Occipital lobe (tissue), 2 donors: ENCODE results near the gene ZC3HAV1L. TPM values are rescaled to one million over a fixed set of nuclear protein-coding genes. Genes with fewer than 3 reads are reported as not detected.
"Not testable (repeated sequence)": the region's sequence is repeated elsewhere in the genome, so short reads cannot be mapped to it uniquely, and the experiment has no call there.

Source experiments
- DNase-seq: peaks from one replicate; lab custom pipeline; 2025; lab: John Stamatoyannopoulos, UW
- total RNA-seq: library from RNA; depleted of rRNA; stranded (reverse); fragments of >200 nt; gene quantifications from one replicate; pipeline ENCODE4 v1.2.3, GENCODE V29; 2014

Gene ZC3HAV1L
- total RNA-seq, 1 donor from 2014 or later = 10.8 TPM

DNA sequence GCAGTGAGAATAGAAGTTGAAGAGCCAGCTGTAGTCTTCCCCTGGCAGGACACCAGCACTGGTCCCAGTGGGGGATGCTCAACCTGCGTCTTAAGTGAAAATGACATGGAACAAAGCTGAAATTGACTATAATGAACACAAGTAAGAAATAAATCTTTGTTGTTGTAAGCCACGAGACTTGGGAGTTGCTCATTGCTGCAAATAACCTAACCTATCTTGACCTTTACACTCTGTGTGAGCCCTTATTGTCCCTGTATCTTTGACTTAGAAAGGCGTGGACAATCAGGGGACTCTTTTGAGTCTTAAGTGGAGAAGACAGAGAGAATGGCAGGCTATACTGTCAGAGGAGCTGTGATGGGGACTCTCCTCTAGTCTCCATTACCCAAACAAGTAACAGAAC lies 16.9 kb downstream of the ZC3HAV1L start:
- DNase-seq = no peak

DNA sequence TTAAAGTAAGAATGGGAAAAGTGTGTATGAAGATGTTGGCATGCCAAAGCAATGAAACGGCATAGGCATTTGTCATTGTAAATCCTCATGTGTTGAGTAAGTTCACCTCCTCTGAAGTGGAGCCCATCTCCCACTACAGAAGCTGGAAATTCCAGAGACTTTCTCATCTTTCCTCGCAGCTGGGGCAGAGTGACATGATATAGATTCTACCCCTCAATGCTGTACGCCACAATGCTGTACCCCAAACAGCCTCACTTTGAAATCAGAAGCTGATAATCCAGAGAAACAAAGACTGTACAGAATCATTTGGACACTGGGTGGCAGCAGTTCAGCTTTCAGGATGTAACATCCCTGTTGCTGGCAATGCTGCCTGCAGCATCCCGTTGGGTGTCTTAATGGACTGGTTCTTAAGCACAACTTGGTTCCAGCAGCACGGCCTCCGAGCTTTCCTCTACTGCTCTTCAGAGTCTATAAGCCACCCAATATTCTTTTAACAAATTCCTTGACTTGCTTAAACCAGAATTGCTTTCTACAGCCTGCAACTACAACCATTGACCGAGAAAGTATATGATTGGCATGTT lies 18.8 kb downstream of the ZC3HAV1L start:
- DNase-seq = peak; percentile 42

DNA sequence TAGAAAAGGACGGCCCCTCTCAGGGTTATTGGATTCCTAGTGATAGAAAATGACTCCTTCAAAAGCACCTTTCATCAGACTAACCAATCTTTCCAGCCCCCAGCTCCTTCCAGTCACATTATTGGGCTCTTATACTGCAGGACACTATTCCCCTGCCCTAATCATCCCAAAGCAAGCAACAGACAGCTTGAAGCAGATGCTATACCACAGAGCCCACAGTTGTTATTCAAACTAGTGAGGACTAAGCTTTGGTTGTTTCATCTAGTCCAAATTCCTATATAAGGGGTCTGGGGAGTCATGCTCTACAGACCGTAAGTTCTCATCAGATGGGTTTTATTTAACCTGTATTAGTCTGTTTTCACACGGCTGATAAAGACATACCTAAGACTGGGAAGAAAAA lies 24.5 kb downstream of the ZC3HAV1L start:
- no peak for DNase-seq

DNA sequence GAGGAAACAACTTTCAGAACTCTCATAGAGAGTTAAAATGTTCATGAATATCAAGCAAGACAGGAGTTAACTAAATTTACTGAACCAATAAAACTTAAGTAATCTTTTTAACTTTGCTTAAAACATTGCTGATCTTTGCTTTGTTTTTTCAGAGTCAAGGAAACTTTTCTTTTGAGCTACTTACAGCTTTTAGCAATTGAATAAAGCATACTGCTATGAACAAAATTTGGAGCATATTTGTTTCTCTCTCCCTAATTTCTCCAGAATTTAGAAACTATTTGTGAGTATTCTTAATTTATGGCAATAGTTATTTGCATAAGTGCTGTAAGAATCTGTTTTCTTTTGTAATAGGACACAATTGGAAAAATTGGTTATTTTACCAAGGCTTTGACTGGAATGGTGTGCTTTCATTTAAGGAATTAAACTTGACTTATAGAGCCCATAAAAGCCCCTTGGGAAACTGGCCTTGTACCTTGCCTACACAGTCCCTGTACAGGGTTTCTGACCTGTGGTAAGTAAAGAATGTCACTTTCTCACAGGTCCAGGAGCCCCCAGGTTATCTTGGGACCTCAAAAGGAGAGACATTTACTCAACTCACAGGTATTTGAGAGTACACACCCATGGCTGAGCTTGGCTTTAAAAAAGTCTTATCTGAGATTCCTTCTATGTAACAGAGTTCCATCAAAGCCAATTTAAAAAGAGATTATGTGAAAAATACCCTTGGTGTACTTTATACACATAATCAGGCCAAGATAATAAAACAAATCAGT lies 31.3 kb downstream of the ZC3HAV1L start:
- DNase-seq = no peak

DNA sequence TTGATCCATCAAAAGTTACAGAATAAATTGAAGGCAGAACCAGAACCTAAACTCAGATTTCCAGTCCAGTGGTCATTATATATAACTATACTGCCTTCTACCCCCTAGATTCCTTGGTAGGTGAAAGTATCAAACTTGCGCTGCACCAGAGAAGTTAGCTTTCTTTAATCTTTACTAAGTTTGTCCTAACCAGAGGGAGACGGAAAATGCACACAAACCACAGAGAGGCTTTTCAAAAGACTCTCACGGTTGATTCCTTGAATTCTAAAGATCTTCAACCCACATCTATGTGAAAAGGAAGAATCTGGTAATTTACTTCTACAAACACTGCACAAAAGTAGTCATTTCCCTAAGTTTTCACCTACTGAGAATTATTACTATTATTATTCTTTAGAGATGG lies 36.4 kb downstream of the ZC3HAV1L start:
- DNase-seq = no peak

DNA sequence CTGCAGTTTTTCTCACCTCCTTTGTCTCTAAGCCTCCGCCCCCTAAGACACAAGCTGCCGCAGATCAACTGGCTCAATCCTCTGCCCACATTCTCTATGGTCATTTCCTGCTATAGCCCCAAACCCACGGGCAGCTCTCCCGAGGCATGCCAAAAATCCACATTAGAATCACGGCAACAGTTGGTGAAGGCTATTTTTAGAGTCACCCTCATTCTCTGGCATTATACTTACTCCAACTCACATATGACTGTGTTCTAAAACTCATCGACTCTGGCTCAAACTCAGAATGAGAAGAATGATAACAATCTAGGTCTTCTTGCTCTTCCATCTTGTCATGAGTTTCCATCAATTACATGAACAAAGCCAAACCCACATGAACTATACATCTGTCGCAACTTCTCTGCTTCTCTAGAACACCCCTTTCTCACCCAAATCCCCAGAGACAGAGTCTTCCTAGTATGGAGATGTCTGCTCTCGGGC lies 43.8 kb downstream of the ZC3HAV1L start:
- peak; percentile 56 for DNase-seq

DNA sequence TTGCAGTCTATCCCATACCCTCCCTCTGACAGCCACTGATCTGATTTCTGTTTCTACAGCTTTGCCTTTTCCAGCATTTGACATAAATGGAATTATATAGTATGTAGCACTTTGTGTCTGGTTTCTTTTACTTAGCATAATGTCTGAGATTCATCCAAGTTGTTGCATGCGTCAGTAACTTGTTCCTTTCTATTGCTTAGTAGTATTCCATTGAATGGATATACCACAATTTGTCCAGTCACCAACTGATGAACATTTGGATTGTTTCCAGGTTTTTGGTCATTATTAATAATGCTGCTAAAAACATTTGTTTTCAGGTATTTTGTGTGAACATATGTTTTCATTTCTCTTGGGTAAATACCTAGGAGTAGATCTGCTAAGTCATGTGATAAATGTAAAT lies 48.2 kb downstream of the ZC3HAV1L start:
- DNase-seq = no peak

DNA sequence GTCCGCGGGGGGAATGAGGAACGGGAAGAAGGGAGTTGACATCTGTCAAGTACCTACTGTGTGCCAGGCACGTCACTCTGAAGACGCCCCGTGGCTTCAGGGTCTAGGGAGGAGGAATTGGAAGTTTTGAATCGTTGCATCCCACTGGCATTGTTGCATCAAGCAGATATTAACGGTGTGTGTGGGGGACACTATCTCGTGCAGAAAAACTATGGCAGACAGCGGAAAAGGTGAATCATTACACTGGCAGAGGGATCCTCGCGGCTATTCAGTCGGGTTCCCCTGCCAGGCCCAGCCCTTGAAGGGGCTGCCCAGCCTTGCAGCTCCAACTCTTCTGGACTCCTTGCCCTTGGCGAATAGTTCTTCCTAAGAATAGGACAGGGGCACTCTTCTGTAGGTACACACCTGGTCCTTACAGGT lies 53.6 kb downstream of the ZC3HAV1L start:
- no peak for DNase-seq

DNA sequence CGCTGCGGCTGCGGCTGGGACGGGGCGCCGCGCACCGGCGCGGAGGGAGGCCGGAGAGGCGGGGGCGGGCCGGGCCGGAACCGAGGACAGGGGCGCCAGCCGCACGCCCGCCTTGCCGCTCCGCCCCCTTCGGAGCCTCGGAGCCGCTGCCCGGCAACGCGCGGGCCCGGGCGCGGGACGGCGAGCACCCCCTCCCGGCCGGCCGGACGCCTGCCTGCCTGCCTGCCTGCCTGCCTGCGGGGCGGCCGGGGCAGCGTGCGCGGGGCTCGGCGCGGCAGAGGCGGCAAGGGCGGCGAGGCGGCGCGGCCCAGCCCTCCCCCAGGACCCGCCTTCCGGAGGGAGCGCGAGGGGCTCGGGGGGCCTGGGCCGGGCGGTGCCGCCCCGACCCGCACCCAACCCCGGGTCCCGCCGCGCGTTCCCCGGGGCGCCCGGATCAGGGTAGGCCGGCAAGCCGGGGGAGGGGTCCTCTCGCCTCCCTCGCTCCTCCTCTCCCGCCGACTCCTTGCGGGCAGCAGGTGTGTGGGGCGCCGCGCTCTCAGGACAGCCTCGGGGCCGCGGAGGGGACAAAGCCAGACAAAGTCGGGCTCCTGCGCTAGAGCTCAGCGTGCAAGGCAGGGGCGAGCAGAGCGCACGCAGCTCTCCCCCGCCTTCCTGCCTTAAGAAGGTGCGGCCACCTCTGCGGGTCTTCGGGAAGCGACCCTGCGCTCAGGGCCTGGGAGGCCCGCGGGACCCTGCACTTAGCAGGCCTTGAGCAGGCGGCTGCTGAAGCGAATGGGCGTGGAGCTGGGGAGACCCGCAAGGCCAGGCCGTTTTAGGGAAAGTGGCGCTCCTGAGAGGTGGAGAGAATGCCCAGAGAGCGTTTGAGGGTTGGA lies 54.3 kb downstream of the ZC3HAV1L start, which contains the start of gene KIAA1549:
KIAA1549 (minus strand) TSS at position 58 of the 872 bp plus-strand sequence. CDS start 120 bp downstream, outside the sequence.
- peak; percentile 24 for DNase-seq

DNA sequence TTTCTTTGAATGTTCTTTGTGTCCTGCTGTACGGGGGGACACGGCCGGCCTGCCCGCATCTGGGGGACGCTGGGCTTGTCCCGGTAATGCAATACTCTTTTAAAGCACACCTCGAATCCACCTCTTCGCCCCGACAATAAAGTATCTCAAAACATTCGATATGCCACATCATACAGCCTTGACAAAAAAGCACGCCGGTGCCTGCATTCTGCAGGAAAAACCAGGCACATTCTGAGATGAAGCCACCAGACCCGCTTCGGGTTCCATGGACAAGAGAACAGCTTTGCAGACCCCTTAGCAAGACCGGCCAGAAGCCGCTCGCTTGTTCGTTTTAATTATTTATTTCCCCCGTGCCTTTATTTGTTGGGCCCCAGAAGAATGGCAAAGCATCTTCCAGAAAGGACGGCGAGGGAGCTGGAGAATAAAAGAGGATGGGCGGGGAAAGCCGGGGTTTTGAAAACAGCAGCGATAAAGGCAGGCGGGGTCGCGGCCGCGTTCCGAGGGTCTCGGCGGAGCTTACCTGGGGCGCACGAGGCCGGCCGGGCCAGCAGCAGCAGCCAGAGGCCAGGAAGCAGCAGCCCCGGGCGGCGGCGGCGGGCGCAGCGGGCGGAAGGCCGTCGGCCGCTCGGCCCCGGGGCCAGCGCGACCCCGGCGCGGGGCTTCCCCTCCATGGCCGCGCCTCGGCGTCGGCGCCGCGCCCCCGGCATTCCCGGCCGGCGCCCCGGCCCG lies 55.1 kb downstream of the ZC3HAV1L start:
- no peak for DNase-seq

DNA sequence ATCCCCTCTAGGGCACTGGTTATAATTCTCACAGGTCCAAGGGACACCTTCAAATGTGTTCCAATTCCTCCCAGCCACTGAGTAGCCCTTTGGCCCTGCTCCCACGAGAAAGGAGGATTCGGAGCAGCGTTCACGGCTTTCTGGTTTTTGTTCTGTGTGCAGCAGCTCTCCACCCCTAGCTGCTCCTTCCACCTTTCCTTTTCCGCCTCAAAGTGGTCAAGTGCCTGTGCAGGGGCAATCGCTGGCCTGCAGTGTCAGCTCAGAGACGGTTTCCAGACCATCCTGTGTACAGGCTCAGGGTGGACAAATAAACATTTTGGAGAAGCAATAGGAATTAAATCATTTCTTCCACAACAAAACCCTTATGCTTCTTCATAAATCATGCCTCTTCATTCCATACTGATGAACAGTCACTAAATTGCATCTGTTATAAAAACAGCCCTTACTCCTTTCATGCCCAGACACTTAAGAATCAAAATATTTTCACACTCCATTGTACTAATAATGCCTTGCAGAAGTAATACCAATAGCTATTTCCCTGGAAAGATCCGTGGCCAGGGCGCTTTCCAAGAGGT lies 55.8 kb downstream of the ZC3HAV1L start:
- DNase-seq = no peak

DNA sequence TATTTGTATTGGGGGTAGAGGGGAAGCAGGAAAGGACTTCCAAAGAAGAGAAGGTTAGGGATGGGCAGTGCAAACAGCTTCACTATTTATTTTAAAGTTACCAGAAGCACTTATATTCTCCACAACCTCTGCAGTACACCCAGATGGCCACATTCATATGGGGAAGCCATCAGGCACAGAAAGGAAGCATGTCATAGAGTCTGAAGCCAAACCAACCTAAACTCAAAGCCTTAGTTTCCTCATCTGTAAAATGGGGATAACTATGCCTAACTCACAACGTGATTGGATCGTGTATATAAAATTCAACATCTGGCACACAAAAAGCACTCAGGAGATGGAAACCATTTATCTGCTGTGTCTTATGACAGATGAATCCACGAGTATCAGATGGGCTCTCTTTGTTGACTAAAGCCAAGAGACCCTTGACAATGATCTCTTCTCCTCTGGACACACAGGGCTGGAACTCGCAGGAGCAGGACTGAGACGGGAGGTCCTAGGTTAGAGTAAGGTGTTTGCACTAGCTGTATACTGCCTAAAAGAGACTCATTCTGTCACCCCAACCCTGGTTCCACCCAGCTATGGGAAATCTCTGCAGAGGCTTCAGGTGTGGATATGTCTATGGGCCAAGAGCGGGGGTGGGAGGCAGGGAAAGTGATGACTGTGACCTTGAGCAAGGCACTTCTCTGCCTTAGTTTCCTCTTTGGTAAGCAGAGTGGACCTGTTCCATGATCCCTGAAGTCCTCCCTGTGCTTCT lies 56.4 kb downstream of the ZC3HAV1L start:
- no peak for DNase-seq

DNA sequence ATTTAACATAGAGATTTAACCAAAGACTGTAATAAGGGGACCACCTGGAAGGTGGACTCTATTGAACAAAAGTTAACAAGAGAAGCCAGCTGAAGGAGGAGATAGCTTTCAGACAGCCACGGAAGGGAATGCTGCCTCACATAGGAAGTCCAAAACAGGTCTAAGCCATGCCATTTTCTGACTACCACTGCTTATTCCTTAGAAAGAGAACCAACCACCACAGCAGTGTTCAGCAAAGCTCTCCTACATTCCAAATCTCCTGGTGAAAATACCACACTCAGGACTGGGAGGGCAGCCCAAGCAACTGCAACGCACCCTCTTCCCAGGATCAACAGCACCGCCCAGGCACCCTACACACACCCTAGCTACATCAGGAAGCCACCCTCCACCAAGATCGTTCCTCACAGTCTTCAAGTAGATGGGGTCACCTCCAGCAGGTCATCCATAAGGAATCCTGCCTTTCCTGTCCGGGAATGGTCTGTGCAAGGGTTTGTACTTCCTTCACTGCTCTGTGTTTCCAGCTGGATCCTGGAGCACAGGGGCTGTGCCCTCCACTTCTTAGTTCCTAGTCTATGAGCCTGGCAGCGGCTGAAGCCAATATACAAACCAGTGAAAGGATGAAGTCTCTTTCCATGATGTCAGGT lies 57.2 kb downstream of the ZC3HAV1L start:
- no peak for DNase-seq

DNA sequence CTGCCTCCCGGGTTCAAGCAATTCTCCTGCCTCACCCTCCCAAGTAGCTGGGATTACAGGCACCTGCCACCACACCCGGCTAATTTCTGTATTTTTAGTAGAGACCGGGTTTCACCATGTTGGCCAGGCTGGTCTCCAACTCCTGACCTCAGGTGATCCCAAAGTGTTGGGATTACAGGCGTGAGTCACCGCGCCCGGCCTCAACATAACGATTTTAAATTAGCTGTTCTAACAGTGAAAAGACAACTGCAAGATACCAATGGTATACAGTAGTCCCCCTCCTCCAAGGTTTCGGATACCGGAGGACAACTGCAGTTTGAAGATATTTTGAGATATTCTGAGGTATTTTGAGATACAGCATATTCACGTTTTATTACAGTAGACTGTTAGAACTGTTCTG lies 59.7 kb downstream of the ZC3HAV1L start:
- not testable (repeated sequence) for DNase-seq

Other genes starting within 250 kb of the ZC3HAV1L start
- not detected for gene TMEM213, start 238.0 kb downstream of the ZC3HAV1L start, total RNA-seq
- gene ATP6V0A4, start 237.8 kb downstream of the ZC3HAV1L start, total RNA-seq = 1.2 TPM
- 28.4 TPM for gene KIAA1549, start 54.7 kb downstream of the ZC3HAV1L start, total RNA-seq
- 5.9 TPM for gene ZC3HAV1, start 73.7 kb upstream of the ZC3HAV1L start, total RNA-seq
- gene UBN2, start 195.2 kb upstream of the ZC3HAV1L start, total RNA-seq = 23.7 TPM